Epithelial cell of alveolus of lung (primary cell): ENCODE data around the gene YIPF6. TPM values are rescaled to one million over a fixed set of nuclear protein-coding genes. Genes with fewer than 3 reads are reported as not detected.

ENCODE experiments used
- total RNA-seq: library from RNA; depleted of rRNA; stranded (reverse); fragments of >200 nt; gene quantifications from 2 replicates; pipeline ENCODE4 v1.2.1, GENCODE V29; 2015

YIPF6 gene, protein sequence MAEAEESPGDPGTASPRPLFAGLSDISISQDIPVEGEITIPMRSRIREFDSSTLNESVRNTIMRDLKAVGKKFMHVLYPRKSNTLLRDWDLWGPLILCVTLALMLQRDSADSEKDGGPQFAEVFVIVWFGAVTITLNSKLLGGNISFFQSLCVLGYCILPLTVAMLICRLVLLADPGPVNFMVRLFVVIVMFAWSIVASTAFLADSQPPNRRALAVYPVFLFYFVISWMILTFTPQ
- total RNA-seq: 15.6 and 24.6 TPM in 2 replicates

DNA sequence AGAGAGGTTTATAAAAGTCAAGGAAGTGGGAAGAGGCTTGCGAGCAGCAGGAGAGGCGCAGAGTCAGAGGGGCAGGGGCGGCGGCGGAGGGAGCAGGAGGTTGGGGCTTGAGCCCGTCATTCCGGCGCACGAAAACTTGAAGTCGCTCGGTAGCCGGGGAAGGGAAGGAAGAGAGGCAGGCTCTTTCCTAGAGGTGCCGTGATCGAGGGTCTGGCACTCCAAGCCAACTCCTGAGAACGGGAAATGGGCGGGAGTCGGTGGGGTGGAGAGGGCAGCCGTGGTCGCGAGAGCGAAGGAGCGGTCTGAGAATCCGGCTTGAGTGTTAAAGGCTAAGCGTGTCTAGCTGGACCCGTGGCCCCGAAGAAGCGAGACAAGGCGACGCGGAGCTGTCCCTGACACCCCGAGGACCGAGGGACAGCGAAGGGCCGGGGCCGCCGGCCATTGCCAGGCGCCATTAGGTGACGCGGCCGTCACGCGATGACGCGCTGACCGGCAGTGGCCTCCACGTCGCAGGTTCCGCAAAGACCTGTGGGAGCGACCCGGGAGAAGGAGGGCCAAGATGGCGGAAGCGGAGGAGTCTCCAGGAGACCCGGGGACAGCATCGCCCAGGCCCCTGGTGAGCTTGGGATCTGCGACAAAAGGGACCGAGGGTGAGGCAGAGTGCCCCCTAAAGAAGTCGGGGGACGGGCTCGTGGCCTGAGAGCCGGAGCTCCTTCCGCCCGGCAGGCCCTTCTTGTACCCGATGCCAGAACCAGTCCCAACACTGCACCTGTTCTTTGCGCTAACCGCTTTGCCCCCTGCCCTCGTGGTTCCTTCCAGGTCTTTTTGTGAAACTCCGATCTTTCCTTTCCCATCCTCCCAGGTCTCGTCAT, at the start of gene YIPF6:
Gene YIPF6 (plus strand): TSS at position 544 of the 872 bp plus-strand sequence. CDS start 16 bp downstream, at position 560.

Other genes starting within 250 kb of the YIPF6 start
- 2.0 and 3.1 TPM in 2 replicates for gene OPHN1, start 65.6 kb upstream of the YIPF6 start, total RNA-seq
- gene STARD8, start 148.6 kb downstream of the YIPF6 start, total RNA-seq: 0.96 and 1.8 TPM in 2 replicates